Lung (tissue), 12 donors: ENCODE results near the gene DLG1. TPM values are rescaled to one million over a fixed set of nuclear protein-coding genes. Genes with fewer than 3 reads are reported as not detected.

Experiments used
- ATAC-seq: fragments of 200-7000 bp; cut with Tn5 transposase; one replicate; pipeline ENCODE4 v1.9.1; 2020; ENCODE audit warnings: moderate number of reproducible peaks; ENCODE audit not compliant: insufficient read depth, low FRiP score
- DNase-seq, 3 donors: peaks; one replicate each; pipeline ENCODE4 v3.0.0-alpha.2; 2013 to 2017
- H3K27ac ChIP-seq, 2 donors: one replicate each; pipeline ENCODE4 v1.5.1; 2013; ENCODE audit warnings: mild to moderate bottlenecking in 2 of 2, moderate library complexity in 2 of 2, control low read depth in 1 of 2, inconsistent platforms in 1 of 2, low read depth in 1 of 2, low read length in 1 of 2
- H3K27me3 ChIP-seq, 3 donors: one replicate each; pipeline ENCODE4 v1.5.1; 2013; ENCODE audit warnings: low read length in 2 of 3; ENCODE audit not compliant: control insufficient read depth in 3 of 3, insufficient read depth in 3 of 3
- H3K36me3 ChIP-seq, 4 donors: one replicate each; pipeline ENCODE4 v1.5.1; 2013; ENCODE audit warnings: low read length in 4 of 4, mild to moderate bottlenecking in 1 of 4, moderate library complexity in 1 of 4; ENCODE audit not compliant: control insufficient read depth in 4 of 4, insufficient read depth in 4 of 4
- H3K4me1 ChIP-seq, 5 donors: one replicate each; pipeline ENCODE4 v1.5.1; 2013; ENCODE audit warnings: low read length in 5 of 5, mild to moderate bottlenecking in 2 of 5, moderate library complexity in 1 of 5; ENCODE audit not compliant: control insufficient read depth in 5 of 5, insufficient read depth in 5 of 5
- H3K4me3 ChIP-seq: one replicate; pipeline ENCODE4 v1.5.1; 2013; ENCODE audit warnings: mild to moderate bottlenecking, control low read depth, moderate library complexity
- H3K9ac ChIP-seq, 2 donors: one replicate each; pipeline ENCODE4 v1.5.1; 2013; ENCODE audit warnings: low read length in 2 of 2, control low read depth in 1 of 2; ENCODE audit not compliant: insufficient read depth in 1 of 2
- H3K9me3 ChIP-seq, 4 donors: one replicate each; pipeline ENCODE4 v1.5.1; 2013; ENCODE audit warnings: low read length in 3 of 4, mild to moderate bottlenecking in 1 of 4, moderate library complexity in 1 of 4; ENCODE audit not compliant: control insufficient read depth in 4 of 4, insufficient read depth in 3 of 4
- WGBS, 2 donors: extraction: QIAGEN DNeasy Blood & Tissue Kit; methylation state at CpG; one replicate each; pipeline ENCODE4 v1.1.7; 2013; 5-methylcytosine and 5-hydroxymethylcytosine counted together
- polyA plus RNA-seq, 2 donors: library from polyadenylated mRNA; stranded (reverse); fragments of 200-250 nt; gene quantifications; one replicate each; pipeline ENCODE4 v1.2.1, GENCODE V29; 2013
- total RNA-seq, 2 donors: library from RNA; depleted of rRNA in 1 of 2; stranded (reverse); fragments of >200 nt in 1 of 2; gene quantifications; one replicate each; pipeline ENCODE4 v1.2.1, GENCODE V29; 2014 to 2021
- TF ChIP-seq, protein P1 (sequence below): IDR thresholded peaks from 2 replicates; pipeline ENCODE4 v1.5.1; 2012; ENCODE audit warnings: mild to moderate bottlenecking; ENCODE audit errors: control extremely low read depth, extremely low read depth
- donor health status: control.
- donor health status: control.
- donor health status: Bipolar disorder and iron deficiency.
- donor health status: healthy.
- donor health status: DM: yes; HTN: yes; CAD: no.

DLG1 gene
- total and polyA plus RNA-seq, 4 donors, result 16.0 to 114 (median 45.7) TPM

DNA sequence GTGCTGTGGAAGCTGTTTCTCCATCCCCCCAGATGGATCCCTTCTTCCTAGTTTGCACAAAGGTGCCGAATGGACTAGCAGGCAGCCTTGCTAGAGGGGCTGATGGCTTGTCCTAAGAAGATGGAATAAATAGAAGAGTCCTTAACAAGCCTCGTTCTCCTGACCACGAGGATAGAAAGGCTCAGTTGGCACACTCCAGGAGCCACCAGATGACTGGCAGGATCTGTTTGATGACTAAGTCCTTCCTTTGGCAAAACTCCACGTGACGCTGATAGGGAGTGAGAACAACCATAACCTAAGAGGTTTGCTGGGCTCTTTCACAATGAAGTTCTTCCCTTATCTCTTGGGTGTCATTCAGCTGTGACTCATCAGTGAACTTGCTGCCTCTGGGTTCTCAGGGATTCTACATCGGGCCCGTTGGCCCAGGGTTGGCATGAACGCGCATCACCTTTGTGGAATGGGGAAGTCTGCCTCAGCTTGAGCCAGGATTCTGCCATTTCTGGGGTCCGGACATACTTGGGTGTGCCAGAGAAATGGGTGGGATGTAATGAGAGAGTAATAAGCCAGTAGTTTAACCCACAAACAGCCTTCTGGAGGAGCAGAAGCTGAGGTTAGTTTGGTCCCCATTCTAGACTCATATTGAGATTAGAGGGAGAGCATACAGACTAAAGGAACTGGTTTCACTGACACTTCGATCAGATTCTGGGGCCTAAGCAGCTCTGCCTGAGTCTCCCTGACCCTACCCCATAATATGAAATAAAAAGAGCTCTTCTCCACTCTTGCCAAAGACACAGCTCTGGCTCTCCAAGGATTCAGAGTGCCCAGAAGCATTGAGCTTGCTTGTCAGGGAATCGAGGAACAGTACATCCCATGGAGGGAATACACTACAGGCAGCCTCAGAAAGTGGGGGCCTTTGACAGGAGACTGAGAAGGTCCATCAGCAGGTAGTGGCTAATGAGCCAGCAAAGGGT lies 266.8 kb downstream of the DLG1 start:
- DNase-seq, result peak in 2 of 3 donors; percentile 21 to 32
- Histone ChIP-seq H3K4me1 (peaks cover 0 to 8% (median 0%) of the 10 kb centered on the region in 5 donors), H3K9ac (no peak overlapping the region), H3K27ac (peak overlapping the region in 1 of 2 donors; percentile 82), H3K27me3 (peaks cover 0 to 11% (median 3%) of the 10 kb centered on the region in 3 donors), H3K4me3 (no peak overlapping the region), H3K9me3 (no peaks in the 10 kb centered on the region), H3K36me3 (no peaks in the 10 kb centered on the region)
- TF ChIP-seq, protein P1, sequence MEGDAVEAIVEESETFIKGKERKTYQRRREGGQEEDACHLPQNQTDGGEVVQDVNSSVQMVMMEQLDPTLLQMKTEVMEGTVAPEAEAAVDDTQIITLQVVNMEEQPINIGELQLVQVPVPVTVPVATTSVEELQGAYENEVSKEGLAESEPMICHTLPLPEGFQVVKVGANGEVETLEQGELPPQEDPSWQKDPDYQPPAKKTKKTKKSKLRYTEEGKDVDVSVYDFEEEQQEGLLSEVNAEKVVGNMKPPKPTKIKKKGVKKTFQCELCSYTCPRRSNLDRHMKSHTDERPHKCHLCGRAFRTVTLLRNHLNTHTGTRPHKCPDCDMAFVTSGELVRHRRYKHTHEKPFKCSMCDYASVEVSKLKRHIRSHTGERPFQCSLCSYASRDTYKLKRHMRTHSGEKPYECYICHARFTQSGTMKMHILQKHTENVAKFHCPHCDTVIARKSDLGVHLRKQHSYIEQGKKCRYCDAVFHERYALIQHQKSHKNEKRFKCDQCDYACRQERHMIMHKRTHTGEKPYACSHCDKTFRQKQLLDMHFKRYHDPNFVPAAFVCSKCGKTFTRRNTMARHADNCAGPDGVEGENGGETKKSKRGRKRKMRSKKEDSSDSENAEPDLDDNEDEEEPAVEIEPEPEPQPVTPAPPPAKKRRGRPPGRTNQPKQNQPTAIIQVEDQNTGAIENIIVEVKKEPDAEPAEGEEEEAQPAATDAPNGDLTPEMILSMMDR, result no peak
- ATAC-seq, result peak; percentile 51
- WGBS, 2 donors, result 37 to 41% methylated on average over 12 of the region's 12 CpGs

- TF ChIP-seq, protein P1, result no peak
- ATAC-seq (no peak), DNase-seq (no peak)
- Histone ChIP-seq H3K36me3 (no peaks in the 10 kb centered on the region), H3K4me1 (peaks cover 0 to 8% (median 0%) of the 10 kb centered on the region in 5 donors), H3K27me3 (peaks cover 0 to 11% (median 3%) of the 10 kb centered on the region in 3 donors), H3K9me3 (no peaks in the 10 kb centered on the region), H3K27ac (peak overlapping the region in 1 of 2 donors; percentile 82), H3K4me3 (no peak overlapping the region), H3K9ac (no peak overlapping the region)
- 89% methylated on average over 31 of the region's 33 CpGs for WGBS, 2 donors
Observed at GRCh38 chr3:197030379-197031314, 267.8 kb downstream of the DLG1 start.

- WGBS, 2 donors, result 0 to 2% methylated on average over 50 to 60 of the region's 60 CpGs
- H3K4me3 ChIP-seq, result no peak within 1 kb of the TSS
- peaks cover 0 to 11% (median 1%) of the 10 kb centered on the region in 3 donors for H3K27me3 ChIP-seq
- H3K9ac ChIP-seq, result no peak within 1 kb of the TSS
- DNase-seq (peak; percentile 52 to 69 (median 57)), ATAC-seq (peak; percentile 86)
- H3K27ac ChIP-seq, result peak within 1 kb of the TSS in 1 of 2 donors; percentile 82
- TF ChIP-seq, protein P1, result peak; percentile 26
- H3K4me1 ChIP-seq, result peaks cover 0 to 8% (median 0%) of the 10 kb centered on the region in 5 donors
- H3K36me3 ChIP-seq, result no peaks in the 10 kb centered on the region
- no peaks in the 10 kb centered on the region for H3K9me3 ChIP-seq
Observed at GRCh38 chr3:197029511-197030167, 268.8 kb downstream of the DLG1 start, which contains the start of gene MELTF. Gene MELTF (minus strand): TSS chr3:197029817. CDS start chr3:197029702, 115 bp downstream.
